HepG2 (cell line): Measurements from ENCODE around the gene IFNA14. TPM values are rescaled to one million over a fixed set of nuclear protein-coding genes. Genes with fewer than 3 reads are reported as not detected.
"Not testable (repeated sequence)": the region's sequence is repeated elsewhere in the genome, so short reads cannot be mapped to it uniquely, and the experiment has no call there.

Source experiments
- ATAC-seq: fragments of 200-7000 bp; cut with Tn5 transposase; 3 replicates; pipeline ENCODE4 v1.9.1; 2020; ENCODE audit warnings: mild to moderate bottlenecking, moderate library complexity
- BruUV-seq: library from RNA; stranded (reverse); fragments of 400-500 nt; replicated peaks from 2 replicates; lab custom pipeline; 2021; lab: Mats Ljungman, UMichigan
- CTCF ChIA-PET: fragments of 300-600 bp; formaldehyde crosslinking; extraction: SDS; loops from one replicate; lab custom pipeline; 2021; ENCODE audit warnings: low total read pairs, inconsistent platforms, low intra/inter-chr PET ratio; lab: Yijun Ruan, JAX
- POLR2A ChIA-PET: fragments of 350-600 bp; sonication (Branson Sonifier 250); formaldehyde crosslinking; loops from one replicate; lab custom pipeline; 2020; ENCODE audit warnings: antibody characterized with exemption, inconsistent platforms; lab: Yijun Ruan, JAX
- DNase-seq: peaks from one replicate; pipeline ENCODE4 v3.0.0-alpha.2; 2015; ENCODE audit warnings: low spot score
- FAIRE-seq: peaks from 3 replicates; lab custom pipeline; 2011; peaks lifted over from hg19 to GRCh38; lab: Jason Lieb, UNC
- H2AFZ ChIP-seq: one replicate; pipeline ENCODE4 v1.6.1; 2011; ENCODE audit warnings: low read length, inconsistent platforms
- H3K27ac ChIP-seq: fragments of 300-600 bp; 3 replicates; pipeline ENCODE4 v1.8.0; 2011; ENCODE audit warnings: mixed run types, mild to moderate bottlenecking, mixed read lengths, low read length, inconsistent platforms; ENCODE audit not compliant: insufficient read depth; ENCODE audit errors: extremely low read length
- H3K27me3 ChIP-seq, 2 experiments: fragments of 200-600 bp in 1 of 2; 2 replicates in 1 of 2; 3 replicates in 1 of 2; pipeline versions ENCODE4 v1.6.0 to v1.8.0; 2011; ENCODE audit warnings: low read length in 2 of 2, mild to moderate bottlenecking in 2 of 2, moderate library complexity in 2 of 2, inconsistent platforms in 1 of 2; ENCODE audit not compliant: insufficient read depth in 2 of 2, control insufficient read depth in 1 of 2
- H3K36me3 ChIP-seq, 2 experiments: fragments of 200-600 bp in 1 of 2; replicated peaks in 1 of 2; 2 replicates in 1 of 2; 3 replicates in 1 of 2; pipeline versions ENCODE4 v1.5.1 to v1.8.0; 2011; ENCODE audit warnings: low read length in 2 of 2, inconsistent platforms in 1 of 2; ENCODE audit not compliant: insufficient read depth in 2 of 2, control insufficient read depth in 1 of 2
- H3K4me1 ChIP-seq: 2 replicates; pipeline ENCODE4 v1.5.1; 2012; ENCODE audit warnings: low read length, inconsistent platforms; ENCODE audit not compliant: insufficient read depth
- H3K4me2 ChIP-seq: 2 replicates; pipeline ENCODE4 v1.6.0; 2011; ENCODE audit warnings: low read depth, low read length, inconsistent platforms
- H3K4me3 ChIP-seq, 3 experiments: fragments of 200-600 bp in 1 of 3; sonication (generic), shearing (Covaris generic) in 1 of 3; replicated peaks in 1 of 3; 2 replicates each; pipeline ENCODE4 v1.5.1; 2011 to 2016; ENCODE audit warnings: low read length in 3 of 3, inconsistent platforms in 2 of 3, low read depth in 2 of 3, mild to moderate bottlenecking in 2 of 3, control low read depth in 1 of 3, mixed read lengths in 1 of 3; ENCODE audit not compliant: insufficient read depth in 1 of 3
- H3K79me2 ChIP-seq: one replicate; pipeline ENCODE4 v1.6.1; 2011; ENCODE audit warnings: low read length, inconsistent platforms; ENCODE audit not compliant: insufficient read depth
- H3K9ac ChIP-seq: 2 replicates; pipeline ENCODE4 v1.6.0; 2011; ENCODE audit warnings: mild to moderate bottlenecking, low read depth, low read length, inconsistent platforms; ENCODE audit not compliant: insufficient read depth
- H3K9me3 ChIP-seq: 2 replicates; pipeline ENCODE4 v1.5.1; 2012; ENCODE audit warnings: mild to moderate bottlenecking, low read length
- H4K20me1 ChIP-seq: 2 replicates; pipeline ENCODE4 v1.6.0; 2011; ENCODE audit warnings: inconsistent platforms, mild to moderate bottlenecking, low read length, moderate library complexity; ENCODE audit not compliant: insufficient read depth
- GTF3A ChIP-seq: sonication (generic); formaldehyde crosslinking; conservative IDR thresholded peaks from 2 replicates; pipeline ENCODE4 v1.4.0; 2020; ENCODE audit warnings: mild to moderate bottlenecking, missing genetic modification reagents
- HHEX ChIP-seq: IDR thresholded peaks from 2 replicates; pipeline ENCODE4 v1.6.1; 2016; ENCODE audit warnings: control low read depth
- HNF4G ChIP-seq, 2 experiments: sonication (generic) in 1 of 2; formaldehyde crosslinking in 1 of 2; IDR thresholded peaks; 2 replicates each; pipeline versions ENCODE4 v1.4.0 to v1.6.1; 2011 to 2020; ENCODE audit warnings: borderline replicate concordance in 2 of 2, low read depth in 2 of 2, mild to moderate bottlenecking in 2 of 2, low read length in 1 of 2, missing genetic modification reagents in 1 of 2, moderate library complexity in 1 of 2
- HOXA7 ChIP-seq: sonication (generic); formaldehyde crosslinking; IDR thresholded peaks from 2 replicates; pipeline ENCODE4 v1.8.1; 2022; ENCODE audit warnings: mild to moderate bottlenecking, missing genetic modification reagents, moderate library complexity
- HOXD1 ChIP-seq: sonication (generic); formaldehyde crosslinking; IDR thresholded peaks from 2 replicates; pipeline ENCODE4 v1.5.0; 2020; ENCODE audit warnings: missing genetic modification reagents
- RXRA ChIP-seq: sonication (generic); formaldehyde crosslinking; IDR thresholded peaks from 2 replicates; pipeline ENCODE4 v1.5.1; 2020; ENCODE audit warnings: missing genetic modification reagents
- TRIM22 ChIP-seq: fragments of 450-650 bp; IDR thresholded peaks from 2 replicates; pipeline ENCODE4 v1.6.1; 2017
- ZBTB38 ChIP-seq: sonication (generic); formaldehyde crosslinking; IDR thresholded peaks from 2 replicates; pipeline ENCODE4 v1.5.1; 2020; ENCODE audit warnings: mild to moderate bottlenecking, missing genetic modification reagents
- ZFP36 ChIP-seq: fragments of 150-350 bp; IDR thresholded peaks from 2 replicates; pipeline ENCODE4 v1.6.1; 2018; ENCODE audit warnings: borderline replicate concordance, low read length, low read depth; ENCODE audit not compliant: partially characterized antibody
- ZNF607 ChIP-seq: sonication (generic); formaldehyde crosslinking; IDR thresholded peaks from 2 replicates; pipeline ENCODE4 v1.5.1; 2020; ENCODE audit warnings: missing genetic modification reagents, mild to moderate bottlenecking, borderline replicate concordance
- ZNF781 ChIP-seq: sonication (generic); formaldehyde crosslinking; IDR thresholded peaks from 2 replicates; pipeline ENCODE4 v1.5.1; 2020; ENCODE audit warnings: borderline replicate concordance, mild to moderate bottlenecking, missing genetic modification reagents; ENCODE audit errors: not compliant biosample characterization
- ZZZ3 ChIP-seq: sonication (generic); formaldehyde crosslinking; IDR thresholded peaks from 2 replicates; pipeline ENCODE4 v1.4.0; 2020; ENCODE audit warnings: missing genetic modification reagents, mild to moderate bottlenecking, borderline replicate concordance
- whole genome bisulfite sequencing: methylation state at CpG from one replicate; pipeline ENCODE4 v1.1.6; 2017; ENCODE audit warnings: low lambda C conversion rate; 5-methylcytosine and 5-hydroxymethylcytosine counted together
- in situ Hi-C: cut with HindIII; loops from 2 replicates; pipeline ENCODE4 v1.10.0; 2017; ENCODE audit warnings: low pct_unique_long_range_greater_than_20kb; ENCODE audit not compliant: extremely low pct_ligation_motif_present
- intact Hi-C: fragments of 100-400 bp; cut with micrococcal nuclease; formaldehyde crosslinking; loops from one replicate; pipeline ENCODE4 v1.10.0; 2022; ENCODE audit not compliant: unreplicated experiment
- polyA plus RNA-seq, 8 experiments: library from polyadenylated mRNA; depleted of rRNA in 3 of 8; stranded (reverse) in 7 of 8; unstranded in 1 of 8; fragments of >200 nt; fragmentation: Illumina TruSeq in 4 of 8; extraction: Trizol in 4 of 8; gene quantifications; 2 replicates each; pipeline versions ENCODE4 v1.2.1 to v1.2.3, GENCODE V29; 2011 to 2016; ENCODE audit warnings: low read depth in 4 of 8, missing spikeins in 1 of 8, mixed read lengths in 1 of 8; ENCODE audit not compliant: insufficient read depth in 1 of 8
- total RNA-seq, 5 experiments: library from RNA; depleted of rRNA; stranded (reverse); fragments of >200 nt; fragmentation: Illumina TruSeq; extraction: Trizol; gene quantifications; 2 replicates each; pipeline ENCODE4 v1.2.3, GENCODE V29; 2016; ENCODE audit warnings: low read depth in 1 of 5

IFNA14 gene
- total and polyA plus RNA-seq, 2 of the 13 experiments (the other 11 are each of a cell fraction or from before 2014, with no cell fraction given), result not detected

GRCh38 chr9:21212160-21212559, 27.6 kb downstream of the IFNA14 start:
- H2AFZ ChIP-seq, H3K27ac ChIP-seq, H3K9ac ChIP-seq, DNase-seq, H3K79me2 ChIP-seq, H3K27me3 ChIP-seq, CTCF ChIA-PET, in situ Hi-C loops, H4K20me1 ChIP-seq, POLR2A ChIA-PET, H3K4me3 ChIP-seq, H3K4me2 ChIP-seq, BruUV-seq, H3K4me1 ChIP-seq, ATAC-seq, H3K9me3 ChIP-seq, H3K36me3 ChIP-seq, FAIRE-seq, intact Hi-C loops: not testable (repeated sequence)
- 0% methylated on average over 1 of the region's 2 CpGs for WGBS

- FAIRE-seq, H3K79me2 ChIP-seq, BruUV-seq, DNase-seq, H3K9me3 ChIP-seq, CTCF ChIA-PET, POLR2A ChIA-PET, H3K36me3 ChIP-seq, ATAC-seq, H2AFZ ChIP-seq, H3K4me2 ChIP-seq, H3K4me1 ChIP-seq, H3K27me3 ChIP-seq, intact Hi-C loops, H3K9ac ChIP-seq, H4K20me1 ChIP-seq, H3K4me3 ChIP-seq, H3K27ac ChIP-seq, in situ Hi-C loops: not testable (repeated sequence)
- 6% methylated on average over 2 of the region's 2 CpGs for WGBS
These were observed 29.0 kb downstream of the IFNA14 start for GRCh38 chr9:21210782-21211181.

- no TSS peak for BruUV-seq
- H2AFZ ChIP-seq, result no peak overlapping the region
- intact Hi-C loops (no loop called here), in situ Hi-C loops (no loop called here)
- ATAC-seq, result no peak
- H4K20me1 ChIP-seq, result no peaks in the 10 kb centered on the region
- H3K36me3 ChIP-seq, result no peaks in the 10 kb centered on the region
- DNase-seq, result no peak
- no peak overlapping the region for H3K4me3 ChIP-seq
- no peaks in the 10 kb centered on the region for H3K79me2 ChIP-seq
- FAIRE-seq, result no peak
- no peak overlapping the region for H3K4me2 ChIP-seq
- H3K9ac ChIP-seq, result no peak overlapping the region
- H3K27ac ChIP-seq, result no peak overlapping the region
- 0% methylated on average over 4 of the region's 7 CpGs for WGBS
- no peaks in the 10 kb centered on the region for H3K9me3 ChIP-seq
- H3K27me3 ChIP-seq, result no peaks in the 10 kb centered on the region
- H3K4me1 ChIP-seq, result no peaks in the 10 kb centered on the region
- CTCF ChIA-PET, result no interaction called here
- POLR2A ChIA-PET, result no interaction called here
- TF ChIP-seq HHEX (CRISPR knock-in tag) (no peak), ZBTB38 (no peak), HNF4G (IDR thresholded peaks at IDR 0.05; ENCODE audit: borderline replicate concordance, low read depth, low read length) (no peak), HNF4G (CRISPR knock-in tag; IDR thresholded peaks at IDR 0.05; ENCODE audit: borderline replicate concordance, low read depth) (no peak), RXRA (no peak), ZFP36 (no peak), ZNF781 (CRISPR knock-in tag) (no peak), HOXA7 (CRISPR knock-in tag) (no peak), TRIM22 (no peak), GTF3A (CRISPR knock-in tag) (no peak), ZZZ3 (CRISPR knock-in tag) (no peak), HOXD1 (CRISPR knock-in tag) (no peak), ZNF607 (CRISPR knock-in tag) (no peak)
These were observed 29.5 kb downstream of the IFNA14 start for GRCh38 chr9:21210311-21210710.
